ENCODE data around the gene TBL1XR1.
"Not testable (repeated sequence)": the region's sequence is repeated elsewhere in the genome, so short reads cannot be mapped to it uniquely, and the experiment has no call there.

The TBL1XR1 gene

DNA sequence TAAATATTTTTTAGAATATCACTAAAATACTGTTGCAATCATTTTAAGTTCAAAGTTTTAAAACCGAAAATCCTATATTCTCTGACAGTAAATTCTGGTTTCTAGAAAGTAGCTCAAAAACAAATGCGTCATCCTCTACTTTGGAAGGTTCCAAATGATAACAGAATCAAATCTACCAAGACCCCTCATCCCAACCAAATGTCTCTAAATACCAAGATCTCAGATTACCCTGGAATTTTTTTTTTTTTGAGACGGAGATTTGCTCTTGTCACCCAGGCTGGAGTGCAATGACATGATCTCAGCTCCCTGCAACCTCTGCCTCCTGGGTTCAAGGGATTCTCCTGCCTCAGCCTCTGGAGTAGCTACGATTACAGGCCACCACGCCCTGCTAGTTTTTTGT is 16.8 kb downstream of the TBL1XR1 start:
- Histone ChIP-seq H3K4me1 (ENCODE audit: control insufficient read depth, insufficient read depth, low read length) (peaks cover 5% of the 10 kb centered on the region), H3K9me3 (ENCODE audit: control insufficient read depth in 2 of 2, low read length in 2 of 2) (no peaks in the 10 kb centered on the region), H3K9ac (ENCODE audit: low read length in 2 of 2) (no peak overlapping the region), H3K36me3 (ENCODE audit: control insufficient read depth in 2 of 2, insufficient read depth in 2 of 2, low read length in 2 of 2) (no peaks in the 10 kb centered on the region), H3K4me3 (ENCODE audit: low read length in 2 of 2) (no peak overlapping the region), H3K27ac (ENCODE audit: low read length) (no peak overlapping the region), H3K27me3 (ENCODE audit: control insufficient read depth in 1 of 2, insufficient read depth in 2 of 2, low read length in 2 of 2) (no peaks in the 10 kb centered on the region)

GRCh38 chr3:177179281-177180067 is 17.8 kb downstream of the TBL1XR1 start:
- Histone ChIP-seq H3K9me3 (ENCODE audit: control insufficient read depth in 2 of 2, low read length in 2 of 2) (no peaks in the 10 kb centered on the region), H3K36me3 (ENCODE audit: control insufficient read depth in 2 of 2, insufficient read depth in 2 of 2, low read length in 2 of 2) (no peaks in the 10 kb centered on the region), H3K4me1 (ENCODE audit: control insufficient read depth, insufficient read depth, low read length) (no peaks in the 10 kb centered on the region), H3K4me3 (ENCODE audit: low read length in 2 of 2) (no peak overlapping the region), H3K27me3 (ENCODE audit: control insufficient read depth in 1 of 2, insufficient read depth in 2 of 2, low read length in 2 of 2) (no peaks in the 10 kb centered on the region), H3K27ac (ENCODE audit: low read length) (no peak overlapping the region), H3K9ac (ENCODE audit: low read length in 2 of 2) (no peak overlapping the region)

- no peaks in the 10 kb centered on the region for H3K27me3 ChIP-seq (ENCODE audit: control insufficient read depth in 1 of 2, insufficient read depth in 2 of 2, low read length in 2 of 2)
- no peak overlapping the region for H3K9ac ChIP-seq (ENCODE audit: low read length in 2 of 2)
- H3K9me3 ChIP-seq (ENCODE audit: control insufficient read depth in 2 of 2, low read length in 2 of 2) = no peaks in the 10 kb centered on the region
- H3K4me1 ChIP-seq (ENCODE audit: control insufficient read depth, insufficient read depth, low read length) = no peaks in the 10 kb centered on the region
- no peak overlapping the region for H3K27ac ChIP-seq (ENCODE audit: low read length)
- no peak overlapping the region for H3K4me3 ChIP-seq (ENCODE audit: low read length in 2 of 2)
- H3K36me3 ChIP-seq (ENCODE audit: control insufficient read depth in 2 of 2, insufficient read depth in 2 of 2, low read length in 2 of 2) = no peaks in the 10 kb centered on the region
These were observed 19.5 kb downstream of the TBL1XR1 start for GRCh38 chr3:177177749-177178221.

DNA sequence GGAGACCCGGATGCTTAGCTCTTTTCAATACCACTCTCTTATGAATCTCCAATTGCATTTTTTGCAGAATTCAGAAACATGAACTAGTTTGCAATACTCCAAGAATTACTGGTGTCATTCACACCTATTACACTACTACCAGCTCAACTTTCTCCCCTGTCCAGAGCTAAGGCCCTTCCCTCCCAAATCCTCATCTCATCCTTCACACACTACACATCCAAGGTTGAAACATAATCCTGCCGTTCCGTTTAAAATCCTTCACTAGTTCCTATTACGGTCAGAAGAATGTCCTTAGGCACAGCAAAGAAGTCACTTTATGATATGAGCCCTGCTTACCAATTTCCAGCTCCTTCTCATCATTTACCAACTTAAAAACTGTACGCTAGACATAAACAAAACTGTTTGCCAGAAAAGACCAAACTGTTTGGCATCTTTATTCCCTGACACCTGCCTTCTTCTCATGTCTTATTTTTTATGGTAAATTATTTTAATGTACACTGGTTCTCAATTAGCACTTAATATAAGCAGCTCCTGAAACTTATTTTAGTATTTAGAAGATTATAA is 22.6 kb downstream of the TBL1XR1 start:
- no peaks in the 10 kb centered on the region for H3K9me3 ChIP-seq (ENCODE audit: control insufficient read depth in 2 of 2, low read length in 2 of 2)
- H3K27ac ChIP-seq (ENCODE audit: low read length) = no peak overlapping the region
- H3K4me3 ChIP-seq (ENCODE audit: low read length in 2 of 2) = no peak overlapping the region
- H3K4me1 ChIP-seq (ENCODE audit: control insufficient read depth, insufficient read depth, low read length) = no peaks in the 10 kb centered on the region
- H3K27me3 ChIP-seq (ENCODE audit: control insufficient read depth in 1 of 2, insufficient read depth in 2 of 2, low read length in 2 of 2) = no peaks in the 10 kb centered on the region
- H3K36me3 ChIP-seq (ENCODE audit: control insufficient read depth in 2 of 2, insufficient read depth in 2 of 2, low read length in 2 of 2) = no peaks in the 10 kb centered on the region
- no peak overlapping the region for H3K9ac ChIP-seq (ENCODE audit: low read length in 2 of 2)

GRCh38 chr3:177169936-177170722 is 27.2 kb downstream of the TBL1XR1 start:
- Histone ChIP-seq H3K27ac (ENCODE audit: low read length) (no peak overlapping the region), H3K9me3 (ENCODE audit: control insufficient read depth in 2 of 2, low read length in 2 of 2) (no peaks in the 10 kb centered on the region), H3K4me3 (ENCODE audit: low read length in 2 of 2) (no peak overlapping the region), H3K27me3 (ENCODE audit: control insufficient read depth in 1 of 2, insufficient read depth in 2 of 2, low read length in 2 of 2) (no peaks in the 10 kb centered on the region), H3K4me1 (ENCODE audit: control insufficient read depth, insufficient read depth, low read length) (no peaks in the 10 kb centered on the region), H3K36me3 (ENCODE audit: control insufficient read depth in 2 of 2, insufficient read depth in 2 of 2, low read length in 2 of 2) (no peaks in the 10 kb centered on the region), H3K9ac (ENCODE audit: low read length in 2 of 2) (no peak overlapping the region)

GRCh38 chr3:177168431-177168830 is 28.9 kb downstream of the TBL1XR1 start:
- H3K36me3 ChIP-seq (ENCODE audit: control insufficient read depth in 2 of 2, insufficient read depth in 2 of 2, low read length in 2 of 2) = no peaks in the 10 kb centered on the region
- no peaks in the 10 kb centered on the region for H3K27me3 ChIP-seq (ENCODE audit: control insufficient read depth in 1 of 2, insufficient read depth in 2 of 2, low read length in 2 of 2)
- no peaks in the 10 kb centered on the region for H3K9me3 ChIP-seq (ENCODE audit: control insufficient read depth in 2 of 2, low read length in 2 of 2)
- H3K9ac ChIP-seq (ENCODE audit: low read length in 2 of 2) = no peak overlapping the region
- no peak overlapping the region for H3K27ac ChIP-seq (ENCODE audit: low read length)
- no peak overlapping the region for H3K4me3 ChIP-seq (ENCODE audit: low read length in 2 of 2)
- no peaks in the 10 kb centered on the region for H3K4me1 ChIP-seq (ENCODE audit: control insufficient read depth, insufficient read depth, low read length)

DNA sequence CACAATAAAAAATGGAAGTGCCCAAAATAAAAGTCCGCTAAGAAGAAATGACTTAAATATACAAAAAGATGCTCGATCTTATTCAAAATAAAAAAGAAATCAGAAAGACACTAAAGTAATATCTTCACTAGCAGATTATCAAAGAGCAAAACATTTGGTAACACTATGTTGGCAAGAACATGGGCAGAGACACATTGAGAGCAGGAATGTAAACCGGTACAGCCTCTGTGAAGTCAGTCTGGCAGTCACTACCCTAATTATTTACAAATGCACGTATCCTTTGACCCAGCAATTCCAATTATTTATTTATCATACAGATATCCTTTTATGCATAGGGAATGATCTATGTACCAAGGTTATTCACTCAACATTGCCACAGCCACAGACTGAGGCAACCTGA is 34.5 kb downstream of the TBL1XR1 start:
- H3K27me3 ChIP-seq (ENCODE audit: control insufficient read depth in 1 of 2, insufficient read depth in 2 of 2, low read length in 2 of 2) = no peaks in the 10 kb centered on the region
- no peaks in the 10 kb centered on the region for H3K4me1 ChIP-seq (ENCODE audit: control insufficient read depth, insufficient read depth, low read length)
- no peak overlapping the region for H3K27ac ChIP-seq (ENCODE audit: low read length)
- no peaks in the 10 kb centered on the region for H3K36me3 ChIP-seq (ENCODE audit: control insufficient read depth in 2 of 2, insufficient read depth in 2 of 2, low read length in 2 of 2)
- H3K4me3 ChIP-seq (ENCODE audit: low read length in 2 of 2) = no peak overlapping the region
- H3K9me3 ChIP-seq (ENCODE audit: control insufficient read depth in 2 of 2, low read length in 2 of 2) = no peaks in the 10 kb centered on the region
- H3K9ac ChIP-seq (ENCODE audit: low read length in 2 of 2) = no peak overlapping the region

GRCh38 chr3:177161603-177162002 is 35.7 kb downstream of the TBL1XR1 start:
- not testable (repeated sequence) for H3K36me3 ChIP-seq (ENCODE audit: control insufficient read depth in 2 of 2, insufficient read depth in 2 of 2, low read length in 2 of 2); H3K27ac ChIP-seq (ENCODE audit: low read length); H3K9ac ChIP-seq (ENCODE audit: low read length in 2 of 2); H3K4me1 ChIP-seq (ENCODE audit: control insufficient read depth, insufficient read depth, low read length); H3K9me3 ChIP-seq (ENCODE audit: control insufficient read depth in 2 of 2, low read length in 2 of 2); H3K27me3 ChIP-seq (ENCODE audit: control insufficient read depth in 1 of 2, insufficient read depth in 2 of 2, low read length in 2 of 2); H3K4me3 ChIP-seq (ENCODE audit: low read length in 2 of 2)

DNA sequence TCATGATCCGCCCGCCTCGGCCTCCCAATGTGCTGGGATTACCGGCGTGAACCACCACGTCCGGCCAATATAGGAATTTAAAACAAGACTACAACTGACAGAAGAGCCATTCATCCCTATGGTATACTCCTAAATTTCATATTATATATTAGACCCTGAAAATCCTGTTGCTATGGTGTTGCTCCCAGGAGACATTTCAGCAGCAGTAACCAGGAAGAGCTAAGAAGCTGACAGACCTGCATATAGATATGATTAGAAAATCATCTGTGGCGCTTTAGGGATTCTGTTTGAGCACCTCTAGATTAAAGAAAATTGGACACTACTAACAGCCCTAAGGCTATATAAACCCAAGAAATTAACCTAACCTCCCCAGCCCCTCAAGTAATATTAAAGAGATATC is 38.8 kb downstream of the TBL1XR1 start:
- H3K9ac ChIP-seq (ENCODE audit: low read length in 2 of 2) = no peak overlapping the region
- H3K9me3 ChIP-seq (ENCODE audit: control insufficient read depth in 2 of 2, low read length in 2 of 2) = no peaks in the 10 kb centered on the region
- no peaks in the 10 kb centered on the region for H3K4me1 ChIP-seq (ENCODE audit: control insufficient read depth, insufficient read depth, low read length)
- H3K36me3 ChIP-seq (ENCODE audit: control insufficient read depth in 2 of 2, insufficient read depth in 2 of 2, low read length in 2 of 2) = no peaks in the 10 kb centered on the region
- no peaks in the 10 kb centered on the region for H3K27me3 ChIP-seq (ENCODE audit: control insufficient read depth in 1 of 2, insufficient read depth in 2 of 2, low read length in 2 of 2)
- H3K4me3 ChIP-seq (ENCODE audit: low read length in 2 of 2) = no peak overlapping the region
- no peak overlapping the region for H3K27ac ChIP-seq (ENCODE audit: low read length)

- no peaks in the 10 kb centered on the region for H3K4me1 ChIP-seq (ENCODE audit: control insufficient read depth, insufficient read depth, low read length)
These were observed 39.8 kb downstream of the TBL1XR1 start for GRCh38 chr3:177157492-177157891.

More at GRCh38 chr3:177157492-177157891, 39.8 kb downstream of the TBL1XR1 start:
- Histone ChIP-seq H3K27me3 (ENCODE audit: control insufficient read depth in 1 of 2, insufficient read depth in 2 of 2, low read length in 2 of 2) (no peaks in the 10 kb centered on the region), H3K9ac (ENCODE audit: low read length in 2 of 2) (no peak overlapping the region), H3K36me3 (ENCODE audit: control insufficient read depth in 2 of 2, insufficient read depth in 2 of 2, low read length in 2 of 2) (no peaks in the 10 kb centered on the region), H3K27ac (ENCODE audit: low read length) (no peak overlapping the region), H3K4me3 (ENCODE audit: low read length in 2 of 2) (no peak overlapping the region), H3K9me3 (ENCODE audit: control insufficient read depth in 2 of 2, low read length in 2 of 2) (no peaks in the 10 kb centered on the region)
